ENCODE data around the gene CDH23. TPM values are rescaled to one million over a fixed set of nuclear protein-coding genes. Genes with fewer than 3 reads are reported as not detected.

Gene CDH23
- total and polyA plus RNA-seq, 10 of the 15 experiments (the other 5 are each of a cell fraction or from before 2014, with no cell fraction given) = 0.09 to 0.40 (median 0.15) TPM; not detected in 1

- H2AFZ ChIP-seq (ENCODE audit: control insufficient read depth, low read depth, low read length) = no peak overlapping the region
- SMC1A ChIA-PET (ENCODE audit: uncharacterized antibody, unreplicated experiment) = no interaction called here
- H4K20me1 ChIP-seq (ENCODE audit: control insufficient read depth, insufficient read depth) = no peaks in the 10 kb centered on the region
- FAIRE-seq = no peak
- no peak for ATAC-seq
- POLR2A ChIA-PET = no interaction called here
- in situ Hi-C loops (cut with MboI) = no loop called here
- no peak overlapping the region for H3K4me3 ChIP-seq
- no peaks in the 10 kb centered on the region for H3K79me2 ChIP-seq (ENCODE audit: control insufficient read depth, insufficient read depth, low read length)
- RAD21 ChIA-PET (ENCODE audit: unreplicated experiment) = no interaction called here
- peaks cover 1 to 5% of the 10 kb centered on the region in 2 experiments; a peak in 2 of 4 replicates for H3K27me3 ChIP-seq (replicated peaks in 1 of 2; ENCODE audit: control insufficient read depth in 2 of 2, insufficient read depth in 2 of 2, low read length in 1 of 2)
- WGBS (ENCODE audit: insufficient coverage, insufficient replicate concordance, low lambda C conversion rate, missing lambda C conversion rate) = 9% methylated on average over 2 of the region's 2 CpGs
- H3K9ac ChIP-seq (ENCODE audit: control insufficient read depth, insufficient read depth, low read length) = no peak overlapping the region
- no peaks in the 10 kb centered on the region for H3K4me1 ChIP-seq (ENCODE audit: control insufficient read depth, insufficient read depth, low read length)
- no peaks in the 10 kb centered on the region for H3K36me3 ChIP-seq (ENCODE audit: control insufficient read depth in 2 of 2, insufficient read depth in 2 of 2, low read length in 1 of 2)
- no TSS peak for BruUV-seq (replicated peaks)
- H3K4me2 ChIP-seq (ENCODE audit: control insufficient read depth, insufficient read depth) = no peak overlapping the region
- no peak for DNase-seq (ENCODE audit: low read depth, low spot score)
- CTCF ChIA-PET = interaction anchor here (0.8 to 1.3 kb wide), 2 partner anchors 190 to 206 kb away, joined by 3 read pairs; no protein-coding TSS in a partner anchor
- intact Hi-C loops (cut with micrococcal nuclease; ENCODE audit: unreplicated experiment) = no loop called here
- peak; percentile 50; the same call in 1 of the 2 replicates for TF ChIP-seq NFYB (IDR thresholded peaks at IDR 0.05; ENCODE audit: insufficient read depth, low read depth, low read length)
- no peak for TF ChIP-seq USF2 (IDR thresholded peaks at IDR 0.05; ENCODE audit: borderline replicate concordance, low read depth, low read length)
- H3K9me3 ChIP-seq (replicated peaks; ENCODE audit: control insufficient read depth, insufficient read depth, low read length) = no peaks in the 10 kb centered on the region; the same call in 2 of the 3 replicates
- no peak overlapping the region for H3K27ac ChIP-seq (ENCODE audit: control insufficient read depth, insufficient read depth)
Observed at GRCh38 chr10:71509444-71509843, 112.7 kb downstream of the CDH23 start.

- Histone ChIP-seq H3K36me3 (ENCODE audit: control insufficient read depth in 2 of 2, insufficient read depth in 2 of 2, low read length in 1 of 2) (no peaks in the 10 kb centered on the region), H3K9me3 (replicated peaks; ENCODE audit: control insufficient read depth, insufficient read depth, low read length) (no peaks in the 10 kb centered on the region; the same call in 2 of the 3 replicates), H3K27me3 (replicated peaks in 1 of 2; ENCODE audit: control insufficient read depth in 2 of 2, insufficient read depth in 2 of 2, low read length in 1 of 2) (peaks cover 0 to 3% of the 10 kb centered on the region in 2 experiments; a peak in 3 of 4 replicates), H3K4me1 (ENCODE audit: control insufficient read depth, insufficient read depth, low read length) (no peaks in the 10 kb centered on the region), H3K4me2 (ENCODE audit: control insufficient read depth, insufficient read depth) (no peak overlapping the region), H3K79me2 (ENCODE audit: control insufficient read depth, insufficient read depth, low read length) (no peaks in the 10 kb centered on the region), H4K20me1 (ENCODE audit: control insufficient read depth, insufficient read depth) (no peaks in the 10 kb centered on the region), H2AFZ (ENCODE audit: control insufficient read depth, low read depth, low read length) (no peak overlapping the region), H3K9ac (ENCODE audit: control insufficient read depth, insufficient read depth, low read length) (no peak overlapping the region), H3K4me3 (no peak overlapping the region), H3K27ac (ENCODE audit: control insufficient read depth, insufficient read depth) (no peak overlapping the region)
- RAD21 ChIA-PET (ENCODE audit: unreplicated experiment) = no interaction called here
- ATAC-seq = no peak
- SMC1A ChIA-PET (ENCODE audit: uncharacterized antibody, unreplicated experiment) = no interaction called here
- intact Hi-C loops (cut with micrococcal nuclease; ENCODE audit: unreplicated experiment) = no loop called here
- POLR2A ChIA-PET = no interaction called here
- 3% methylated on average over 4 of the region's 4 CpGs for WGBS (ENCODE audit: insufficient coverage, insufficient replicate concordance, low lambda C conversion rate, missing lambda C conversion rate)
- no TSS peak for BruUV-seq (replicated peaks)
- no peak for FAIRE-seq
- in situ Hi-C loops (cut with MboI) = no loop called here
- CTCF ChIA-PET = no interaction called here
- DNase-seq (ENCODE audit: low read depth, low spot score) = no peak
- TF ChIP-seq ATF3 (IDR thresholded peaks at IDR 0.05; ENCODE audit: borderline replicate concordance, extremely low read depth, low read depth, low read length) (no peak), RAD21 (IDR thresholded peaks at IDR 0.05; ENCODE audit: insufficient read depth, low read depth, low read length) (no peak), NKRF (conservative IDR thresholded peaks at IDR 0.05) (no peak), TCF12 (IDR thresholded peaks at IDR 0.05; ENCODE audit: low read depth, low read length) (no peak), ZBTB33 (IDR thresholded peaks at IDR 0.05) (no peak)
Observed at GRCh38 chr10:71511206-71511605, 114.5 kb downstream of the CDH23 start.

Data from GM12878 (cell line).